Stimulated activated CD8-positive, alpha-beta memory T cell treated with anti-CD3 and anti-CD28 coated beads, Interleukin-7, amount 100 ng/mL, for 24 hours (primary cell): ENCODE measurements around the gene WNK1.
"Not testable (repeated sequence)": the region's sequence is repeated elsewhere in the genome, so short reads cannot be mapped to it uniquely, and the experiment has no call there.

Experiments
- DNase-seq: peaks from one replicate; pipeline ENCODE4 v3.0.0-alpha.2; 2020; ENCODE audit warnings: low read depth

WNK1 gene

DNA sequence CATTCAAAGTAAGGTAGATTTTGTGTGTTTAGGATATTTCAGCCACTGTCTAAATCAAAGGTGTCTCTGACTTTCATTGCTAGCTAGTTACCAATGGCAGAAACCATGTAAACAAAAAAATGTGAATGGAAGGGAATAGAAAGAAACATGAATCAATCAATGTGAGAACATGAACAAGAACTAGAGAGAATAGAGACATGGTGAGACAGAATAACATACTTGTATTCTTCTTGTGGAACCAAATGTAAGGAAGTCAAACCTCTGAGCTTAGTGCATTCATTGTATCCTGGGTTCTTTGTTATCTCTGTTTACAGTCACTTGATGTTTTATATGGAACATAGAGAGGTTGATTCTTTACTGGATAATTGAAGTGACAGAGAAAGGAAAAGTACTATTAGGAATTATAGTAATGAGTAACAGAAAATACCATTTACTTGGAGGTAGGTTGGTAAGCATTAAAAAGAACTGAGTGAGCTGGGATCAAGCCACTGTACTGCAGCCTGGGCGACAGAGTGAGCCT lies 2.6 kb upstream of the WNK1 start:
- no peak for DNase-seq

DNA sequence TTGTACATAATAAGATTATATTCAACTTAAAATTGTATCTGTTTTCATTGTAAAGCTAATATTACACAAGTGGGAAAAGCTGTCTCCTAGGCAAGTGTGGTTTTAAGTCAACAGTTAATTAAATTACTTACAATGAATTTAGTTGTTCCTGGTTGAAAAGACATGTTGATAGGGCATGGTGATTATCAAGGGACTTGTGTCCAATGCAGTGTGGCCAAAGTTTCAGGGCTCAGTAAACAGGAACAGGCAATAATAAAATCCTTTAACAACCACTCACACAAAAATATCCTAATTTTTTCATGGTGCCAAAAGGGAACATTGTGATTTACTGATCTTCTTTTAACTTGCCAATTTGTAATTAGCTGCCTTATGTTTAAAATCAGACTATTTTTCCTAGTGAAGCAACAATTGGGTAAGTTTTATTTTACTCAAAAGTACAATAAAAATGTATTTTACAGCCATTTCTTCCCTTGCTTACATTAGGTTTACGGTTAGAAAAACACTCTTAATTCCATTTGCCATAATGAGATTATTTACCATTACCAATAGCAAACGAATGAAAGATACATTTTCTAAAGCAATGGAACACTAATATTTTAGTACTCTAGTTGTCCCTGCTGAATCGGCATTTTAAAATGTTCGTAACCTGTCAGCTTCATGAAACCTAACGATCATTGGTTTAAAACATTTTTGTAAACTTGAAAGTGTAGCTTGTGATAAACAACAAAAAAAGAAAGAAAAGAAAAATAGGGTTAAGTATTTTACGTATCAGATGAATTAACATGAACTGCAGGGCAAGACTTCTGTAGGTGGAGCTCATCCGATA lies 1.8 kb upstream of the WNK1 start:
- no peak for DNase-seq

DNA sequence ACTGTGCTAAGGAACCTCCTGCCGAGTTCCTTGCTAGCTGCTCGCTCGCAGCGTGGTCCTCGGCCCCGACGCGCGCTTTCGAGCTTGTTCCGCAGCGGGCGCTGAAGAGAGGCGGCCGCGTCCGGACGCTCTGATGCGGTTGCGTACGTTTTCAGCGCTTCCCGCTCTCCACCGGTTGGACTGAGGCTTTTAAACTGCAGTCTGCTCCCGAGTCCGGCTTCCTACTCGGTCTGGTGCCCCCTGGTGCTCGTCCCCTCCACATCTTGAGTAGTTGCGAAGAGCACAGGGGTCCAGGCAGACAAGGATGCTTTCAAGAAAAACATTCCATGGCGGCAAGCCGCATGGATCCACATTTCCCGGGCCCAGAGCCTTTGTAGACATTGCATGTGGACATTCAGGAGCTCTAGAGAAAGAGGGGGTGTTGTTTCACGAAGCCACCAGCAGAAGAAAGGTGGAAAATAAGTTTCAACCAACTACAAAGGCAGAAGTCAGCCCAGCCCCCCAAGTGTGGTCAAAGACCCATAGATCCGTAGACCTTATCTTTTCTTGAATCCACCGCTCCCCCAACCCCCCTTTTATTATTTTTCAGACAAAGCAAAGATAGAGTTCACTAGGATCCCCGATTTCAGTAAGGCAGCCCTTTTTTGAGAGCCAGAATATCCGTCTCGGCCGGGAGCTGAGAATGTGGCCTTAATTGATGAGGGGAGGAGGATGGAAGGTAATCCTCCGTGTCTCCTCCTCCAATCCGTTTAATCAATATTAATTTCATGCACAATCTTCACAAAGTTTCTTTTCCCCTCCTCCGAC lies 984 bp upstream of the WNK1 start:
- peak; percentile 82 for DNase-seq

DNA sequence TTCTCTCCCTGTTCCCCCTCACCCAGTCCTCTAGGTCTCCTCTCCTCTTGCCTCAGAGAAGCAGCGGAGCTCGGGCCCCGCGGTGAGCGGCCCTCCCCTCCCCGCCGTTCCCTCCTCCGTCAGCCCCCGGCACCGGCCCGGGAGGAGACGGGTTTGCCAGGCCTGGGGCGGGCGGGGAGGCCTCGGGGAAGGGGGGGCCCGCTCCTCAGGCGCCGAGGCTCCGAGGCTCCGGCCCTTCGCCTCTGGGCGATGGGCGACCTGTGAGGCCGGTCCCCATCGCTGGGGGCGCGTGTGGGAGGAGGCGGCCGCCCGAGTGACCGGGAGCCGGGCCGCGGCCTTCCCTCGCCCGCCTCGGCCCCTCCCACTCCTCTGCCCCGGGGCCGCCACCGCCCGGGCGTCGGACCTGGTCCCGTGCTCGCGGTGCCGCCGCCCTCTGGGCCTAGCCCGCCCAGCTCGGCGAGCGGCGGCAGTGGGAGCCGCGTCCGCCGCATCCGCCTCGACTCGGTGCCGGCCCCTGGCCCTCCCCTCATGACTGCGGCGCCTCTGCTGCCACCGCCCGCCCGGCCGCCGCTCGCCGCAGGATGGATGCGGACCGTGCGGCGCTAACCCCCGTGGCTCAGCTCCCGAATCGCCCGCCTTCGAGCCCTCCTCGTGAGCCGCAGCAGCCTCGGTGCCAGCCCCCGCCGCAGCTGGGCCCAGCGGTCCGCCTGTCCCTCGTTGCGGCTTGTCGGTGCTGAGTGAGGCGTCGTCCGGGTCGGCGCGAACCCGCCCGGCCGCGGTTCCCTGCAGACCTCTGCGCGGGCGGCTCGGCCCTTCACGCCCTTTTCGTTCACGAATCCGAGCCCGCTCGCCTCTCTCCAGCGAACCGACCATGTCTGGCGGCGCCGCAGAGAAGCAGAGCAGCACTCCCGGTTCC lies 574 bp downstream of the WNK1 start:
- no peak for DNase-seq

DNA sequence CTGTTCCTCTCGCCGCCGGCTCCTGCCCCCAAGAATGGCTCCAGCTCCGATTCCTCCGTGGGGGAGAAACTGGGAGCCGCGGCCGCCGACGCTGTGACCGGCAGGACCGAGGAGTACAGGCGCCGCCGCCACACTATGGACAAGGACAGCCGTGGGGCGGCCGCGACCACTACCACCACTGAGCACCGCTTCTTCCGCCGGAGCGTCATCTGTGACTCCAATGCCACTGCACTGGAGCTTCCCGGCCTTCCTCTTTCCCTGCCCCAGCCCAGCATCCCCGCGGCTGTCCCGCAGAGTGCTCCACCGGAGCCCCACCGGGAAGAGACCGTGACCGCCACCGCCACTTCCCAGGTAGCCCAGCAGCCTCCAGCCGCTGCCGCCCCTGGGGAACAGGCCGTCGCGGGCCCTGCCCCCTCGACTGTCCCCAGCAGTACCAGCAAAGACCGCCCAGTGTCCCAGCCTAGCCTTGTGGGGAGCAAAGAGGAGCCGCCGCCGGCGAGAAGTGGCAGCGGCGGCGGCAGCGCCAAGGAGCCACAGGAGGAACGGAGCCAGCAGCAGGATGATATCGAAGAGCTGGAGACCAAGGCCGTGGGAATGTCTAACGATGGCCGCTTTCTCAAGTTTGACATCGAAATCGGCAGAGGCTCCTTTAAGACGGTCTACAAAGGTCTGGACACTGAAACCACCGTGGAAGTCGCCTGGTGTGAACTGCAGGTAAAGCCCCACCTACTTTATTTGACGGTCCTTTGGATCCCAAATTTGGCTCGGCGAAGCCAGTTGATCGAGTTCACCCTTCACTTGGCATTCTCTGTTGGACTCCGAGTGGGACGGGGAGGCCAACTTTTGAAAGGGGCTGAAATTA lies 1.5 kb downstream of the WNK1 start:
- DNase-seq, result peak; percentile 10

DNA sequence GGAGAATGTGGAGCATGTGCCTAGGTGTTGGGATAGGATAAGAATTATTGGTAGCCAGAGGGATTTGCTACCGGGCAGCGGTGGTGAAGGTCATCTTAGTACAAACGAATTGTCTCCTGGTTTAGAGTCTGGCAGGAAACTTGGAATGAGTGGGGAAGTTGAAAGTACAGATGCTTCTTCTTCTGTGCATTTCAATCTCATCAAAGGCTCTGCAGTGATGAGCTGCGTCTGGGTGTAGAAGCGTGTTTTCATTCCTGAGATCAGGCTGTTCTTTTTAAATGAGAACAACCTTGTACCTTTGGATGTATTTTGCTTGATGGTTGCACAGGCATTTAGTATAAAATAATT lies 2.1 kb downstream of the WNK1 start:
- no peak for DNase-seq

DNA sequence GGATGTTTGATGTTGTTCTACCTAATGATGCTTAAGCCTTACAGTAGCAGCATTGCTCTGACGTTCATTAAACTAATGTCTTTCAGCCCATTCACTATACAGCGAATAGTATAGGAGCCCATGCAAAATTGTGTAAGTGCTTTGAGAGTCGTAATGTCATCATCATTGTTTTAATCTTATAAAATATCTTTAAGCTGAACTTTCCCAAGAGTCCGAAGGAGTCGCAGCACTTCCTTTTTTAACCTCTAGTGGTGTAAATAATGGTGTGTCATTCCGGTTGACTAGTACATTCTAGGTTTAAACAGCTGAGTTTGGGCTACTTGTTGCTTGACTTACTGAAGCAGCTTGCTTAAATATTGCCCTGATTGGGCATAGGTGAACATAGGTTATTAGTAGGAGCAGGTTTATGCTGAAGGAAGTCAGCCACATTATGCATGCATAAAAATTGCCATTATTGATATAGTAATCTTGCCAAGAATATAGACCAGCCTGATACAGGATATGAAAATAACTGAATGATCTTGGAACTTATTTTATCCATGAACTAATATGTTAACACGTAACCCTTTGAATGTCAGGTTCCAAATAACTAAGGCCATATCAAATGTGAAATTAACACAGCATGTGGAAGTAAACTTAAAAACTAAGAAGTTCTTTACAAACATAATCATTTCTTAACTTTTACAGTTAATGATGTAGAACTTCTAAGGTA lies 2.6 kb downstream of the WNK1 start:
- no peak for DNase-seq

DNA sequence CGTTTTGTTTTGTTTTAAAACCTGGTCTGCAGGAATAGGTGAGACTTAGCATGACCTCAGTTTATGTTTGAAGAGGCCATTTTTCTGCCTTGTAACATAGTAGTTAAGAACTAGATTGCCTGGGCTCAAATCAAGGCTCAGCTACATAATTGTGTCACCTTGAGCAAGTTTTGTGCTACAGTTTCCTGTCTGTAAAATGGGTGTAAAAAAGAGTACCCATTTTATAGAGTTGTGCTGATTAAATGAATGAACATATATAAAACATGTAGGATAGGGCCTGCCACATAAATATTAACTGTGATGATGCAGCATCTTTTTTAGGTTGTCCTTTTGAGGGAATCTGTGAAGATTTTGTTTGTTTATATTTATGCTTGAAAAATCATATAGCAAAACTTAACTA lies 7.2 kb downstream of the WNK1 start:
- DNase-seq, result no peak

DNA sequence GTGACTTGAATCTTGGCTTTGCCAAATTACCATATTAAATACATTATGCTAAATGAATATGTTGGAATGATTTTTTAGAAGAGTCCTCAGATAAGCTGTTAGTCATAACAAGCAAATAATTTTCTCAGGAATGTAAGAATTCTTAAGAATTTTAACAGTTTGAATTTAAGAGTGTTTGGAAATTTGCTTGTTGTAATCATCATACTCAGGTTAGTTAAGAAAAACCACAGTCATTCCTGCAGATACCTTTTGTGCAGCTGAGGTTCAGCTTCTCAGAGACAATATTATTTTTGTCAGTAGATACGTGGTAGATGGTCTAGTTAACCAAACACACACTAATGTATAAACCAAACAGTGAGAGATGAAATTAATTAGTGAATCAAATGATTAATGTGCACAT lies 8.9 kb downstream of the WNK1 start:
- no peak for DNase-seq

DNA sequence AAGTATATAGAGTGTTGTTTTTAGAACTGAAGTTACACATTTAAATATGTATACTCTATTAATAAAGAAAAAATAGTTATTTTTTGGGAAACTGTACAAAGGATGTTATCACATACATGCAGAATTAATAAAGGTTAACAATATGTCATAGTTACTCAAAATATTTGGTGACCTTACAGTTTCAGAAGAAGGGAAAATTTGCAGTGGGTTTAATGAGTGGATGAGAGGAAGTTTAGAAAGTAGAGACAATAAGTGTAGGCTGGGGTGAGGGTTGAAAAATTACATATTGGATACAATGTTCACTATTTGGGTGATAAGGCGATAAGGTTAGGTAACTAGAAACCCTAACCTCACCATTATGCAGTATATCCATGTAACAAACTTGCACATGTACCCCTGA lies 13.5 kb downstream of the WNK1 start:
- no peak for DNase-seq

DNA sequence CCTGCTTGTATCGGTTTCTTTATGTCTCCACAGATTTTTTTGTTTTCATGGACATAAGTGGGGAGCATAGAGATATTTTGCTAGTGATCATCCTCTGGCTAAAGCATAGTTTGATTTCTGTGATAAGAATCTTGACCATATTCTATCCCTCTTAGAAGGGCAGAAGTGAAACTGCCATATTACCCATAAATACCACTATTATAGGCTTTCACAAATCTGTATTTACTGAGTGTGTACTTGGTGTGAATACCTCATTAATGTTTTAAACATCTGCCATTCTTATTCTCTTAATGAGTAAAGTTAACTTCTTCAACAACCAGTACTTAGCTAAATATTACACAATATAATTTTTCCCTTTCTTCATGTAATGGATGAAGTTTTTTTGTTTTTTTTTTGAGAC lies 16.1 kb downstream of the WNK1 start:
- DNase-seq, result no peak

DNA sequence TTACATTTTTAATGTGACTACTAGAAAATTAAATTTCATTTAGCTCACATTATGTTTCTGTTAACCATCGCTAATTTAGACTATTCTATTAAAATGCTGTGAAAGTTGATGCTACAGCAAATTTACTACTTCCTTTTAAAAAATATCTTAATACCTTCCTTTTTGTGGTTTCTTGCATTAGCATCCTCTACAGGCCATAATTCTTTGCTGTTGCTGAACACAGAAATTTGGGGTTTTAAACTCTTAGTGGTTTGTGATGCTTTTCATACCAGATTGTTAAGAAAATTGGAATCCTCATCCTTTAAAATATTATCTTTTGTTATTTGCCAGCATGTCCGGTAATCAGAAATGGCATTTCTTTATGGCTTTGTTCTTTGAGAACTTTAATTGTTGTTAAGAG lies 18.1 kb downstream of the WNK1 start:
- no peak for DNase-seq

DNA sequence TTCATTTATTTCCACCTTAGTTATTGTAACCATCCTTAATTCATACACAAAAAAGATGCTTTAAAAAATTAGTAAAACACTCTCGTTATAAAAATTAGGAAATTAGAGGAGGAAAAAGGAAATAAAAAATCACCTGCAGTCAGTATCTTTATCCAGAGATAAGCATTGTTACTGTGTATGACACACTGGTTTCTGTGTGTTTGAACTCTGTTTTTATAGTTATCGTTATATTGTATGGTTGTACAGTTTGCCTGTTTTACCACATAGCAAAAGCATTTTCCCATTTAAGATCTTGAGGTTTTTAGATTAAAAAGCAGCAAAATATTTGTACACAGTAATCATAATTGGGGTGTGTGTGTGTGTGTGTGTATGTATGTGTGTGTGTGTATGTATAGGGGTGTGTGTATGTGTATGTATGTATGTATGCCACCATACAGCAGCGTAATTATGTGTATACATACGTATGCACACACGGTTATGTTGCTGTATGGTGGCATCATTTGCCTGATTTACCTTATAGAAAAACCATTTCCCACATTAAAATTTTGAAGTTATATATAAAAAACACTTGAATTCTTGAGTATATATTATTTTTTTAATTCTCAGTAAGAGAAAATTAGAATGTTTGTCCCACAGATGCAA lies 19.8 kb downstream of the WNK1 start:
- DNase-seq, result no peak

DNA sequence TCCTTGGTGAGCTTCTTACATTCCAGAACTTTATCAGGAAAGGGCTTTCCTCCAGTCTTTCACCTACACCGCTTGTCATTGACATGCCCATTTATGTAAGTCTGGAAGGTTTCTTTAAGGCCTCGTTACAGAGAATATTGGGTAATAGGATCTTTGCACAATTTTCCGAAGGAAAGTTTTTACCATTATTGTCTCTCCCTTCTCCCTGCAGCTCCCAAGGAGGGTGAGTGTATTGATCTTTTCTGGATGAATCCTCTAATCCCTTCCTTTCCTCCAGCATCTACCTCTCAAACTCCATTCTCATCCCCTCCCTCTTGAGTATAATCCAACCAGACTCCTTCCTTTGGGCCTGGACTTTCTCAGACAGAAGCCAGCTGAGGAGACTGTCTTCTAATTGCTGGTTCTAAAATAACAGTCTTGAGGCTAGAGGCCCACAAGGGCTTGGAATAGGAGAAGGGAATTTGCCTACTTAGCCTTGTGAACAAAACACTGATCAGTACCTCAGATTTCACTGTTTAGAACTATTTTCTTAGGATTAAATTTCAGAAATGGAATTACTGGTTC lies 21.8 kb downstream of the WNK1 start:
- no peak for DNase-seq

DNA sequence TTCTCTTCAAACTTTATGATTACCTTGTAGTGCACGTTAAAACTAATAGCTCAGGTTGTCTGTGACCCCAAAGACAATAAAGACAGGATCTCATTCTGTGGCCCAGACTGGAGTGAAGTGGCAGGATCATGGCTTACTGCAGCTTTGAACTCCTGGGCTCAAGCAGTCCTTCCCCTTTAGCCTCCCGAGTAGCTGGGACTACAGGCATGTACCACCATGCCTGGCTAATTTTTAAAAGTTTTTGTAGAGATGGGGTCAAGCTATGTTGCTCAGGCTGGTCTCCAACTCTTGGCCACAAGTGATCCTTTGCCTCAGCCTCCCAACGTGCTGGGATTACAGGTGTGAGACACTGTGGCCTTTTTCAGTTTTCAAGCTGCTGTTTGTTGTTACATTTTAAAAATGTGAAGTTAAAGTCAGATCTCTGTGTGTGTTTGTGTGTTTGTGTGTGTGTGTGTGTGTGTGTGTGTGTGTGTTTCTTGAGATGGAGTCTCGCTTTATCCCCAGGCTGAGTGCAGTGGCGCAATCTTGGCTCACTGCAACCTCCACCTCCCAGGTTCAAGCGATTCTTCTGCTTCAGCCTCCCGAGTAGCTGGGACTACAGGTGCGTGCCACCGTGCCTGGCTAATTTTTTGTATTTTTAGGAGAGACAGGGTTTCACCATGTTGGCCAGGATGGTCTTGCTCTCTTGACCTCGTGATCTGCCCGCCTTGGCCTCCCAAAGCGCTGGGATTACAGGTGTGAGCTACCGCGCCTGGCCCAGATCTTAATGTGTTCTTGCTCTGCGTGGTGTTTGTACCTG lies 23.8 kb downstream of the WNK1 start:
- DNase-seq, result not testable (repeated sequence)

DNA sequence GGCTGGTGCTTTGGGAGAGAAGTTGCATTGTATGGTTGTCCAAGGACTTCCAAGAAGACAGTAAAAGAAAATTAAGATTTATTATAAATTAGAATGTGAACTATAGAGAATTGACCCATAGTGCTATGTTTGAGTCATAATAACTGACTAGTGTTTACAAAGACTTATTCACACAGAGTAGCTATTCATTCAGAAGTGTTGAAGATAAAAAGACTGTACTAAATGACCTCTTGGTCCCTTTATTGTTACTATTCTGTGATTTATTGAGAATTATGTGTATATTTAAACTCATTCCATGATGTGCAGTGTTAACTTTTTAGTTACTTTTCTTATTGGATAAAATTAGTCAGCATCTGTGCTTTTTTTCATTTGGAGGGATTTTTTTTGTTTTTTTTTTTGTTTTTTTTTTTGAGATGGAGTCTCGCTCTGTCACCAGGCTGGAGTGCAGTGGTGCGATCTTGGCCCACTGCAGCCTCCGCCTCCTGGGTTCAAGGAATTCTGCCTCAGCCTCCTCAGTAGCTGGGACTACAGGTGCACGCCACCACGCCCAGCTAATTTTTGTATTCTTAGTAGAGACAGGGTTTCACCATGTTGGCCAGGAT lies 24.5 kb downstream of the WNK1 start:
- not testable (repeated sequence) for DNase-seq

DNA sequence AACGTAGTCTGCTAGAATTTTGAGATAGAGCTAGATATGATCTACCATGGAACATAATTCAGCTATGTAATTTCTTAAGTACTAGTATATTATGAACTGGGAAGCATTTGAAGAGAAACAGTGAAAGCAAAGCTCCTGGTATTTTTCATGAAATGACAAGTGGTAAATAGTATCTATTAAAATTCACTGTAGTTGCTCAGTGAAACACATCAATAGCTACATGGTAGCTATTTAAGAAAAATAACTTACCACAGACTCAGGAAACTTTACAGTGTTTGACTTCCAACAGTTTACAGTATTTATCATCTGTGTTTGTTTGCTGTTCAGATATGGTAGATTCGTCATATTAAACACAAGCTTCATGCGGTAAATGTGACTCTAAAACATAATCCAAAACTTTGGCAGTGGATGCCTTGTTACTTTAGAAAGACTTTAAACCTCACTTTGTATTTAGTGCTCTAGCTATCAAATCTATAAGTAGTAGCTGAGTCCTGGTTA lies 25.2 kb downstream of the WNK1 start:
- DNase-seq, result no peak

DNA sequence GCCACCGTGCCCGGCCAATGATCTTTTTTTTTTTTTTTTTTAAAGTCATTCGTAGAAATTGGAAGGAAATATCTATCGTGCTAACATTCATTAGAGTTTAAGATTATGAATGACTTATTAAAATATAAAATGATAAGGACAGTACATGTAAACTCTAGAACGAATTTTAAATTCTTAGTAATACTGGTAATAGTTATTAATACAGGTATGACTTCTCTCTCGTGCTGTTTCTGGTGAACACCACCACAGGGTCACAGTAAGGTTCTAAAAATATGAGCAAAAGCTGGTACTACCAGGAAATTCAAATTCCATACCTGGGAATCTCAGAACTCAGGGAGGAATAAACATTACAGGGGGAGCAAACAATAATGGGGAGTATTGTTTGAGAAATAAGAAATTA lies 26.2 kb downstream of the WNK1 start:
- DNase-seq, result no peak
